ENCODE data around the gene MXRA7. TPM values are rescaled to one million over a fixed set of nuclear protein-coding genes. Genes with fewer than 3 reads are reported as not detected.
A peak's percentile ranks its signal among the peaks of the same experiment; 100 is the strongest.

MXRA7 gene
- total RNA-seq, 5 donors from 2014 or later (not counting 1 experiment from before 2014, with no cell fraction given), result 5.9 to 14.7 (median 13.5) TPM

DNA sequence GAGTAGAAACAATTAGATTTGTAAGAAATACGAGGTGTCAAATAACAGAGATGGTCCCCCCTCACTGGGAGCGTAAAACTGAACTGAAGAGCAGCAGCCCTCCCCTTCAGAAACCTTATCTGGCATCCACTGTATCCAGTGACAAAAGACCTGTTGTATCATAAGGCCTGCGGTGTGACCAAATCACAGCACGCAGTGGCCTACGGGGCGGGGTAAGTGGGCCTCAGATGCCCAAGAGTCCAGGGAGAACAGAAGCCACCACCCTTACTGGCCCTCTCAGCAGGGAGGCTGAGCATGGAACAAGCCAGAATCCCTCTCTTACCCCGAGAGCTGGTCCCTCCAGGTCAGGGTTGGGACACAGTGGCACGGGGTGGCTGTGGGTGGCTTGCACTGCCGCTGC is 10.2 kb upstream of the MXRA7 start:
- H3K9me3 Mint-ChIP-seq, result no peaks in the 10 kb centered on the region
- H3K27ac ChIP-seq (ENCODE audit: low read length), result no peak overlapping the region
- ChIA-PET POLR2A (interaction anchor here in 1 of 2 donors (0.6 kb wide), 1 partner anchor 11 kb away, joined by 4 read pairs; no protein-coding TSS in a partner anchor), CTCF (no interaction called here)
- H3K27ac Mint-ChIP-seq, result peak overlapping the region in 1 of 2 donors; percentile 34
- no peaks in the 10 kb centered on the region for H3K27me3 ChIP-seq (replicated peaks in 1 of 2; ENCODE audit: control insufficient read depth in 2 of 2, extremely low read depth in 1 of 2, insufficient read depth in 2 of 2, low read length in 1 of 2)
- no peak overlapping the region for H3K4me3 ChIP-seq (ENCODE audit: control insufficient read depth in 1 of 2, extremely low read depth in 1 of 2, low read length in 1 of 2)
- DNase-seq, result no peak
- 100% methylated on average over 2 of the region's 9 CpGs for WGBS (ENCODE audit: insufficient coverage)
- H3K9me3 ChIP-seq, result no peaks in the 10 kb centered on the region
- no peak for ATAC-seq (replicated peaks in 1 of 4)
- no peaks in the 10 kb centered on the region for H3K27me3 Mint-ChIP-seq
- peaks cover 61% of the 10 kb centered on the region for H3K36me3 Mint-ChIP-seq
- peaks cover 14 to 83% of the 10 kb centered on the region in 2 donors for H3K36me3 ChIP-seq (ENCODE audit: control insufficient read depth in 2 of 2, extremely low read depth in 1 of 2, insufficient read depth in 1 of 2, low read length in 1 of 2)
- peaks cover 4 to 43% of the 10 kb centered on the region in 2 experiments for H3K4me1 ChIP-seq (ENCODE audit: control insufficient read depth in 1 of 2, extremely low read depth in 1 of 2, insufficient read depth in 2 of 2, low read length in 2 of 2)
- no peak overlapping the region for H3K4me3 Mint-ChIP-seq
- H3K4me1 Mint-ChIP-seq, result peaks cover 38 to 56% (median 54%) of the 10 kb centered on the region in 3 donors

DNA sequence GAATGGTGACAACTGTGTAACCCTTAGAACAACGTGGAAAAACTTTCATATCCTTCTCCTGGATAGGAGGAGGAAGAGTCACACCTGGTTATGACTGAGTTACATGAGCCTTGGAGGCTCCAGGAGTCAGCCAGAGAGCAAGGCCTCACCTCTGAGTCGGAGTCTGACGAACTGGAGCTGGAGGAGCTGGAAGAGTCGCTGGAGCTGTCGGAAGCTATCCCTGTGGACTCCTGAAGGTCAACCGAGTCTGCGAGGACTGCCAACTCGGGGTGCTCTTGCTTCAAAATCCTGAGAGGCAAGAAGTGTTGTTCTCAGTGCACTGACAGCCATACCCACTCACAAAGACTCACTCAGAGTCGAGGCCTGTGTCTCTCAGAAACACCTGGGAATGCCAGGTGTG is 9.4 kb upstream of the MXRA7 start:
- H3K4me3 Mint-ChIP-seq, result no peak overlapping the region
- peaks cover 38 to 57% (median 55%) of the 10 kb centered on the region in 3 donors for H3K4me1 Mint-ChIP-seq
- DNase-seq (no peak), ATAC-seq (replicated peaks in 1 of 4) (no peak)
- H3K4me3 ChIP-seq (ENCODE audit: control insufficient read depth in 1 of 2, extremely low read depth in 1 of 2, low read length in 1 of 2), result no peak overlapping the region
- 96% methylated on average over 8 of the region's 9 CpGs for WGBS (ENCODE audit: insufficient coverage)
- H3K4me1 ChIP-seq (ENCODE audit: control insufficient read depth in 1 of 2, extremely low read depth in 1 of 2, insufficient read depth in 2 of 2, low read length in 2 of 2), result peaks cover 6 to 44% of the 10 kb centered on the region in 2 experiments
- peaks cover 15 to 89% of the 10 kb centered on the region in 2 donors for H3K36me3 ChIP-seq (ENCODE audit: control insufficient read depth in 2 of 2, extremely low read depth in 1 of 2, insufficient read depth in 1 of 2, low read length in 1 of 2)
- no peaks in the 10 kb centered on the region for H3K9me3 Mint-ChIP-seq
- no peak overlapping the region for H3K27ac ChIP-seq (ENCODE audit: low read length)
- H3K27me3 Mint-ChIP-seq, result no peaks in the 10 kb centered on the region
- H3K9me3 ChIP-seq, result no peaks in the 10 kb centered on the region
- ChIA-PET CTCF (no interaction called here), POLR2A (interaction anchor here (0.5 to 1.5 kb wide), 3 partner anchors 7 to 220 kb away, joined by 3 to 5 read pairs (median 4); no protein-coding TSS in a partner anchor)
- peaks cover 60% of the 10 kb centered on the region for H3K36me3 Mint-ChIP-seq
- no peak overlapping the region for H3K27ac Mint-ChIP-seq
- H3K27me3 ChIP-seq (replicated peaks in 1 of 2; ENCODE audit: control insufficient read depth in 2 of 2, extremely low read depth in 1 of 2, insufficient read depth in 2 of 2, low read length in 1 of 2), result no peaks in the 10 kb centered on the region

DNA sequence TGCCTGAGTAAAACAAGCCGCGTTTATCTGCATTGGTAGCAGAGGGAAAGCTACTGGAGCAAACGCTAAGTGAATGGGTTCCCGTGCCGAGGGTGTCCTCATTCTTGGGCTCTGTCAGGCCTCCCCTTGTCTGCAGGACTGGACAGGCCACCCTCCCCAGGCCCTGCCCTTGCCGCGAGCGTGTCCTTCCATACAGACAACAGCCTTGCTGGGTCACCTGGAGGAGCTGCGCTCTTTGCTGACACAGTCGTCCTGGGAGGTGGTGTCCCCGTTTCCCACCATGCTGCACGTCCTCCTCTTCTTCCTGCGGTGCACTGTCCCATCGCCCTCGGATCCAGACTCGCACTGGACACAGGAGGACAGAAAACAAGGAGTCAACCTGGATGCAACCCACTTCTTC is 7.8 kb upstream of the MXRA7 start:
- H3K27ac Mint-ChIP-seq, result no peak overlapping the region
- no peak overlapping the region for H3K4me3 Mint-ChIP-seq
- CTCF ChIA-PET, result no interaction called here

DNA sequence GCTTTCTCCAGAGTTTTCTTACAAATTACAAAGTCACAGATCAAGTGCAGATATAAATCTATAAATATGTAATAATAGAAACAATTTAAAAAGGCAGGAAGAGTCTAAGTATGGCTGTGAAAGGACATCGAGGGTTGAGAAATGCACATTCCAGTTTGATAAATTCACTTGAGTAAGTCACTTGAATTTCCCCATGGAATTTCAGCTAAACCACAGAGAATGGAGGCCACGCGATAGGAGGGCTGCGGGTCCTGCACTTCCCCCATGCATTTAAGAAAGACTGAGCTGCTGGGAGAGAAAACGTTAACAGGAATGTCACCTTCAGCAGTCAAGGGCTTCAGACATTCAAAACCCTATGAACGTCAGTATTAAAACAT is 6.1 kb upstream of the MXRA7 start:
- Mint-ChIP-seq H3K36me3 (peaks cover 53% of the 10 kb centered on the region), H3K9me3 (no peaks in the 10 kb centered on the region), H3K4me3 (no peak overlapping the region), H3K27me3 (no peaks in the 10 kb centered on the region), H3K4me1 (peaks cover 43 to 52% (median 46%) of the 10 kb centered on the region in 3 donors), H3K27ac (peak overlapping the region in 1 of 2 donors; percentile 94)
- no peak overlapping the region for H3K4me3 ChIP-seq (ENCODE audit: control insufficient read depth in 1 of 2, extremely low read depth in 1 of 2, low read length in 1 of 2)
- no peaks in the 10 kb centered on the region for H3K27me3 ChIP-seq (replicated peaks in 1 of 2; ENCODE audit: control insufficient read depth in 2 of 2, extremely low read depth in 1 of 2, insufficient read depth in 2 of 2, low read length in 1 of 2)
- peak overlapping the region; percentile 91 for H3K27ac ChIP-seq (ENCODE audit: low read length)
- ChIA-PET POLR2A (interaction anchor here in 1 of 2 donors (1.2 to 1.9 kb wide), 2 partner anchors 9 to 11 kb away, joined by 9 to 25 read pairs; partner anchors contain the start of genes JMJD6 and METTL23), CTCF (interaction anchor here (0.5 to 2.1 kb wide), 6 partner anchors 8 to 159 kb away, joined by 3 to 9 read pairs (median 4); partner anchors contain the start of genes JMJD6 (in 1 of the 2) and METTL23 (in 1 of the 2))
- H3K9me3 ChIP-seq, result no peaks in the 10 kb centered on the region
- H3K4me1 ChIP-seq (ENCODE audit: control insufficient read depth in 1 of 2, extremely low read depth in 1 of 2, insufficient read depth in 2 of 2, low read length in 2 of 2), result peaks cover 11 to 42% of the 10 kb centered on the region in 2 experiments
- 100% methylated on average over 2 of the region's 6 CpGs for WGBS (ENCODE audit: insufficient coverage)
- ATAC-seq (replicated peaks in 1 of 4) (no peak), DNase-seq (no peak)
- peaks cover 11 to 82% of the 10 kb centered on the region in 2 donors for H3K36me3 ChIP-seq (ENCODE audit: control insufficient read depth in 2 of 2, extremely low read depth in 1 of 2, insufficient read depth in 1 of 2, low read length in 1 of 2)

More for the DNA sequence above, 7.8 kb upstream of the MXRA7 start:
- WGBS (ENCODE audit: insufficient coverage), result 99% methylated on average over 11 of the region's 16 CpGs
- Mint-ChIP-seq H3K27me3 (no peaks in the 10 kb centered on the region), H3K36me3 (peaks cover 67% of the 10 kb centered on the region), H3K9me3 (no peaks in the 10 kb centered on the region), H3K4me1 (peaks cover 41 to 57% (median 54%) of the 10 kb centered on the region in 3 donors)
- no peak overlapping the region for H3K4me3 ChIP-seq (ENCODE audit: control insufficient read depth in 1 of 2, extremely low read depth in 1 of 2, low read length in 1 of 2)
- POLR2A ChIA-PET, result interaction anchor here (0.6 to 1.5 kb wide), 2 partner anchors 9 to 284 kb away, joined by 5 read pairs; no protein-coding TSS in a partner anchor
- no peaks in the 10 kb centered on the region for H3K9me3 ChIP-seq
- peaks cover 15 to 88% of the 10 kb centered on the region in 2 donors for H3K36me3 ChIP-seq (ENCODE audit: control insufficient read depth in 2 of 2, extremely low read depth in 1 of 2, insufficient read depth in 1 of 2, low read length in 1 of 2)
- ATAC-seq (replicated peaks in 1 of 4), result no peak
- no peak for DNase-seq
- H3K4me1 ChIP-seq (ENCODE audit: control insufficient read depth in 1 of 2, extremely low read depth in 1 of 2, insufficient read depth in 2 of 2, low read length in 2 of 2), result peaks cover 9 to 42% of the 10 kb centered on the region in 2 experiments
- H3K27ac ChIP-seq (ENCODE audit: low read length), result no peak overlapping the region
- no peaks in the 10 kb centered on the region for H3K27me3 ChIP-seq (replicated peaks in 1 of 2; ENCODE audit: control insufficient read depth in 2 of 2, extremely low read depth in 1 of 2, insufficient read depth in 2 of 2, low read length in 1 of 2)

DNA sequence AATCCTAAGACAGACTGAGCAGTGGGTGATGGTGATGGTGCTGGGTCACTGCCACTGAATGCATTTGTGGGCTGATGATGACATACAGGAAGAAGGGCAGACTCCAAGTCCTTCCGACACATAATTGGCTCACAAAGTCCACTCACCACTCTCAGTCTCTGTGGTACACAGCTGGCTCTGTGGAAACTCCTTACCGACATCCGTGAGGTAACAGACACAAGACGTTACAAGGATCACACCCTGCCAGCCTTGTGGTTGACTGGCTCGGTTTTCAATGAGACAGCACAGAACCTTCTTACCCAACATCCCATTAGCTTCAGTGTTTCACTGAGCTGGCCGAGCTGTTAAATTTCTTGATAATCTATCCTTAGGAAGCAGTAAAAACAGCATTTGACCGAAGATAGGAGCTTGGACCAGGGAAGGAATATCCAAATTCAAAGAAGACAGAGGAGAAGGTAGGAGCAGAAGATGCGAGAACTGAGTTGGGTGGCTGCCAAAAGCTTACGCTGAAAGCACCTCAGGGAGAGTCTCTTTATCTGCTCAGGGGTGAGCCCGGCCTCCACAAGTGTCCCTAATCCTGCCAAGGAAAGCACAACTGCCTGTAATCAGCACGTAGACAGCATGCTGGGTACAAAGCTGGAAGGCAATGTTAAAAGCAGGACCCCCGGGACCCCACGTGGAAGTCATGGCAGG is 5.5 kb upstream of the MXRA7 start:
- Histone ChIP-seq H3K27ac (ENCODE audit: low read length) (peak overlapping the region; percentile 91), H3K27me3 (replicated peaks in 1 of 2; ENCODE audit: control insufficient read depth in 2 of 2, extremely low read depth in 1 of 2, insufficient read depth in 2 of 2, low read length in 1 of 2) (no peaks in the 10 kb centered on the region), H3K4me3 (ENCODE audit: control insufficient read depth in 1 of 2, extremely low read depth in 1 of 2, low read length in 1 of 2) (no peak overlapping the region), H3K4me1 (ENCODE audit: control insufficient read depth in 1 of 2, extremely low read depth in 1 of 2, insufficient read depth in 2 of 2, low read length in 2 of 2) (peaks cover 11 to 45% of the 10 kb centered on the region in 2 experiments), H3K9me3 (no peaks in the 10 kb centered on the region), H3K36me3 (ENCODE audit: control insufficient read depth in 2 of 2, extremely low read depth in 1 of 2, insufficient read depth in 1 of 2, low read length in 1 of 2) (peaks cover 6 to 76% of the 10 kb centered on the region in 2 donors)
- Mint-ChIP-seq H3K27ac (peak overlapping the region; percentile 87 to 94), H3K27me3 (no peaks in the 10 kb centered on the region), H3K9me3 (no peaks in the 10 kb centered on the region), H3K36me3 (peaks cover 48% of the 10 kb centered on the region), H3K4me1 (peaks cover 38 to 50% (median 48%) of the 10 kb centered on the region in 3 donors), H3K4me3 (peak overlapping the region; percentile 14 to 63 (median 36))
- ATAC-seq (replicated peaks in 1 of 4) (peak; percentile 66 to 85 (median 74)), DNase-seq (peak in 34 of 35 experiments; percentile 47 to 90 (median 69))
- WGBS (ENCODE audit: insufficient coverage), result 57% methylated on average over 8 of the region's 13 CpGs
- CTCF ChIA-PET, result interaction anchor here in 1 of 2 donors (0.7 to 2.1 kb wide), 7 partner anchors 9 to 194 kb away, joined by 3 to 9 read pairs (median 4); partner anchors contain the start of genes JMJD6 and METTL23
- POLR2A ChIA-PET, result interaction anchor here in 1 of 2 donors (1.2 to 1.9 kb wide), 2 partner anchors 9 to 12 kb away, joined by 9 to 25 read pairs; partner anchors contain the start of genes JMJD6 and METTL23

DNA sequence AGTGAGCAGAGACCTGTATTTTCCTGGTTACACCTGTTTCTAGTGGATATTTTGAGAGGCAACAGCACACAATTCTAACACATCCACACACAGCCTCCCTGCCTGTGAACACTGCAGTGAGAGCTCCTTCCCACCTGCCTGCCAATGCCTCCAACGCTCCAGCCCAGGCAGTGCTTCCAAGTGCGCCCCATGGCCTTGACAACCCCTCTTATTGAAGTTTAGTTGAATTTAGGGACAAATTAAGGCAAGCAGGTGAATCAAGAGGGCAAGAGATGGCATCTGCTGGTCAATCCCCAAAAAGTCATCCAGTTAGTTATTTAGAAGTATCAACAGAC is 4.7 kb upstream of the MXRA7 start:
- no peaks in the 10 kb centered on the region for H3K9me3 Mint-ChIP-seq
- no peaks in the 10 kb centered on the region for H3K9me3 ChIP-seq
- H3K27me3 Mint-ChIP-seq, result no peaks in the 10 kb centered on the region
- peaks cover 6 to 68% of the 10 kb centered on the region in 2 donors for H3K36me3 ChIP-seq (ENCODE audit: control insufficient read depth in 2 of 2, extremely low read depth in 1 of 2, insufficient read depth in 1 of 2, low read length in 1 of 2)
- H3K27me3 ChIP-seq (replicated peaks in 1 of 2; ENCODE audit: control insufficient read depth in 2 of 2, extremely low read depth in 1 of 2, insufficient read depth in 2 of 2, low read length in 1 of 2), result no peaks in the 10 kb centered on the region
- peak overlapping the region; percentile 87 to 94 for H3K27ac Mint-ChIP-seq
- no peak for DNase-seq
- H3K36me3 Mint-ChIP-seq, result peaks cover 42% of the 10 kb centered on the region
- ChIA-PET CTCF (interaction anchor here (0.7 to 2.1 kb wide), 2 partner anchors 16 to 57 kb away, joined by 3 to 5 read pairs; no protein-coding TSS in a partner anchor), POLR2A (interaction anchor here in 1 of 2 donors (1.9 kb wide), 1 partner anchor 10 kb away, joined by 25 read pairs; the partner anchor contains the start of genes JMJD6 and METTL23)
- H3K4me1 ChIP-seq (ENCODE audit: control insufficient read depth in 1 of 2, extremely low read depth in 1 of 2, insufficient read depth in 2 of 2, low read length in 2 of 2), result peaks cover 11 to 49% of the 10 kb centered on the region in 2 experiments
- H3K4me1 Mint-ChIP-seq, result peaks cover 38 to 48% (median 46%) of the 10 kb centered on the region in 3 donors
- ATAC-seq (replicated peaks in 1 of 4), result no peak
- peak overlapping the region in 2 of 3 donors; percentile 13 to 63 for H3K4me3 Mint-ChIP-seq
- WGBS (ENCODE audit: insufficient coverage), result no CpG with 5 or more reads among the region's 2 CpGs
- peak overlapping the region; percentile 91 for H3K27ac ChIP-seq (ENCODE audit: low read length)
- no peak overlapping the region for H3K4me3 ChIP-seq (ENCODE audit: control insufficient read depth in 1 of 2, extremely low read depth in 1 of 2, low read length in 1 of 2)

Measured in T-cell (primary cell).